Nucleus accumbens (tissue), 56 donors: ENCODE data around the gene FAM222B.
"Not testable (repeated sequence)": the region's sequence is repeated elsewhere in the genome, so short reads cannot be mapped to it uniquely, and the experiment has no call there.

ENCODE experiments used
- DNase-seq, 56 donors: peaks; one replicate each; lab custom pipeline; 2025; lab: John Stamatoyannopoulos, UW

The FAM222B gene

GRCh38 chr17:28873839-28874238 is 31.2 kb upstream of the FAM222B start:
- no peak for DNase-seq

DNA sequence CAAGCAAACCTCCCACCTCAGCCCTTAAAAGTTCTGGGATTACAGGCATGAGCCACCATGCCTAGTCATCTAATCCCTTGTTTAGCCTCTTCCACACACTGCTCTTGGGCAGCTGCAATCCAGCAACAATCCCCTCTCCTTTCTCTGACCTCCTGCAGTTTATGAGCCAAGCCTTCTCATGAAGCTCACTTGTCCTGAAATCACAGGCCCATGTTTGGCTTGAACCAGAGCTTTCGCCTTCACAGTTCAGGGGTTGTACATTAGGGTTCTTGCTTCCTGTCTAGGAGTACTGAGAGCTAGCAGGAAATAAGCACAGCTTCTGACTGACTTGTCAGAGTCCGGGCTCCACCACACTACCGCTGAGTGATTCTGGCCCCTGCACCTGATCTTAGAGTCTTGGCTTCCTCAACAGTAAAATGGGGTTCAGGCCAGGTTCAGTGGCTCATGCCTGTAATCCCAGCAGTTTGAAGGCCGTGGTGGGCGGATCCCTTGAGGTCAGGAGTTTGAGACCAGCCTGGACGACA is 28.5 kb upstream of the FAM222B start:
- no peak for DNase-seq

GRCh38 chr17:28867276-28867675 is 24.7 kb upstream of the FAM222B start:
- DNase-seq: no peak

GRCh38 chr17:28865946-28866752 is 23.6 kb upstream of the FAM222B start:
- no peak for DNase-seq

- no peak for DNase-seq
Observed at GRCh38 chr17:28864991-28865849, 22.6 kb upstream of the FAM222B start.

- no peak for DNase-seq
Observed at GRCh38 chr17:28863953-28864352, 21.4 kb upstream of the FAM222B start.

DNA sequence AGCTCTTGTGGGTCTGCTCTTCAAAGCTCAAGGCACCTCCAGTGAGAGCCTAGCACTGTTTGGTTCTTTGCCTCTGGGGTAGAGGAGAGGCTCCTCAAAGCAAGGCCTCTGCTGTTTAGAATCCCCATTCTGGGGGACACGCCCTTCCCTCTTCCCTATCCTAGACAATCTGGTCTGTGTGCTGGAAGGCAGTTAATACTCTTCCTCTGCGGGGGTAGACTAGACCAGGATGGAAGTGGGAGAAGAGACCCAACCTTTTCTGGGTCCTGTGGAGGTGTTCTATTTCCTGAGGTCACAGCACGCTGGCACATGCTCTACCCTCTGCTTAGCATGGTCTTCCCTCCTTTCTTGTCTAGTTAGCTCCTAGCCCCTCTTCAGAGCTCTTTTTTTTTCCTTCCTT is 20.0 kb upstream of the FAM222B start:
- DNase-seq: no peak

DNA sequence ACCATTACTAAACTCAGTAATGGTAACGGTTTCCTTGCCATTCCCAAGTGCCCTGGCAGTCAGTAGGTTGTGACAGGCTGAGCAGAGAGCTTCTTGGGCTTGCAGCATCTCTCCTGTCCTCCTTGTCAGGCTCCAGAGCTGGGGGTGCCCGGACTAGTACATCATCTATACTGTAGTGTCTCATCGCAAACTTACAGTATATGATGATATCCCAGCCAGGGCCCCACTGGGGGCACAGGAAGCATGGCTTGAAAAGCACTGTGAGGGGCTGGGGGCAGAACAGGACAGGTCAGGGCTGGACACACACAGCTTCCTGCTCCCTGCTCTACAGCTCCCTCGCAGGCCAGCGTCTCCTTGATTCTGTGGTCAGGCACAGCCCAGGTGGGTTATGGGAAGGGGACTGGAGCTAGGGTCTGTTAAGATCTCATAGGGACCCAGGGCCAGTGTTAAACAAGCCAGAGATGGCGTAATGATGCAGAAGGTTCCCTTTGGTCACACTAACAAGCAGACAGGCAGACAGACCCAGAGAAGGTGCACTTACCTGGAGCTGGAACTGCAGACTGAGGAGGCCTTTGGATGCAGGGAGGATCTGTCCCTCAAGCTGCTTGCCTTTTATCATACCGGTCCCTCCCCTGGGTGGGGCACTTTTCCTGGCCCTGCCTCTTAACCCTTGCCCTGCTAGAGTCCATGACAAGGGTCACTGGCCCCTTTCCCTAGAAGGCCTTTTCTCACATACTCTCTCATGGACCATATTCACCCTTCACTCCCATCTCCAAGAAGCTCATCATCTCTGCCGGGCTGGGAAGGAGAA is 19.0 kb upstream of the FAM222B start:
- no peak for DNase-seq

DNA sequence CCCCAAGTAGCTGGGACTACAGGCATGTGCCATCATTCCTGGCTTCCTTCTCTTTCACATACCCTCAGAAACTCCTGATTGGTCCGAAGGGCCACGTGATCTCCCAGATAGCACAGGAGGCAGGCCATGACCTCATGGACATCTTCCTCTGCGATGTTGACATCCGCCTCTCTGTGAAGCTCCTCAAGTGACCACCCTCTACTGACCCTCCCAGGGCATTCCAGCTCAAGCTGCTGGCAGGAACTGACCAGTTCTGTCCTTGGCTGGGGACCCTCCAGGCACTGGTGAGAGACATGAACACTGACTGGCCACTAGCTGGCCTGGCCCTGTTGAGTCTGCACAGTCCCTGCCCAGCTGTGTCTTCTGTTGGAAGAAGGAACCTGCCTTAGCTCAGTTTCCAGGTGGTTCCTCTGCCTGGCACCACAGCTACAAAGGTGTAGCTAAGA is 17.8 kb upstream of the FAM222B start:
- no peak for DNase-seq

GRCh38 chr17:28858801-28859355 is 16.3 kb upstream of the FAM222B start:
- no peak for DNase-seq

- no peak for DNase-seq
Observed at GRCh38 chr17:28857905-28858800, 15.6 kb upstream of the FAM222B start.

DNA sequence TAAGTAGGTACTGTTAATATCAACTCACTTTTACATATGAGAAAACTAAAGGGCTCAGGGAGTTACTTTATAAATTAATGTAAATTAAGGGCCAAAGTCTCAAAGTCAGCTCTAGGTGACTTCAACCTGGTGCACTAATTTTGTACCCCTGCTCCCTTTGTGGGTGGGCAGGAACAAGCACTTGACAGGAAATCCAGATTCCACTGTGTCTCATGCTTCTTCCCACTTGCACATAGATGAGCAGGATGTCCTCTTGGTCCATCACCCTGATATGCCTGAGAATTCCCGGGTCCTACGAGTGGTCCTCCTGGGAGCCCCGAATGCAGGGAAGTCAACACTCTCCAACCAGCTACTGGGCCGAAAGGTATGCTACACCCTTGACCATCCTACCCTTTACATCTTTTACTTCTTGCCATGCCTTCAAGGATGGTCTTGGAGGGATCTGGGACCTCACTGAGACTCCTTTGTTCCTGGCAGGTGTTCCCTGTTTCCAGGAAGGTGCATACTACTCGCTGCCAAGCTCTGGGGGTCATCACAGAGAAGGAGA is 13.5 kb upstream of the FAM222B start:
- no peak for DNase-seq

DNA sequence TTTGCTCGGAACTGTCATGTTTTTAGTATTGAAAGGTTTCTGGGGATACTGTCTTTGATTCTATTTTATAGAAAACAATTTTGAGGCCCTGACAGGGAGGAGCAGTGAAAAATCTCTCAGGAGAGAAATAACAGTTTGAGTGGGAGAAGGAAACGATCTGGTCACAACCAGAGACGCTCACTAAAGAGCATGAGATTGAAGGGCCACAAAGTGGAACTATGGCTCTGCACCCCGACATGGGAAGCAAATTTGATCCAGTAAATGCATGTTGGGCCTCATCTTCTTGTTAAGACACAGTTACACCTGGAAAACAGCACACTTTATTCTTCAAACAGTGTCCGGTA is 12.7 kb upstream of the FAM222B start:
- DNase-seq: no peak

DNA sequence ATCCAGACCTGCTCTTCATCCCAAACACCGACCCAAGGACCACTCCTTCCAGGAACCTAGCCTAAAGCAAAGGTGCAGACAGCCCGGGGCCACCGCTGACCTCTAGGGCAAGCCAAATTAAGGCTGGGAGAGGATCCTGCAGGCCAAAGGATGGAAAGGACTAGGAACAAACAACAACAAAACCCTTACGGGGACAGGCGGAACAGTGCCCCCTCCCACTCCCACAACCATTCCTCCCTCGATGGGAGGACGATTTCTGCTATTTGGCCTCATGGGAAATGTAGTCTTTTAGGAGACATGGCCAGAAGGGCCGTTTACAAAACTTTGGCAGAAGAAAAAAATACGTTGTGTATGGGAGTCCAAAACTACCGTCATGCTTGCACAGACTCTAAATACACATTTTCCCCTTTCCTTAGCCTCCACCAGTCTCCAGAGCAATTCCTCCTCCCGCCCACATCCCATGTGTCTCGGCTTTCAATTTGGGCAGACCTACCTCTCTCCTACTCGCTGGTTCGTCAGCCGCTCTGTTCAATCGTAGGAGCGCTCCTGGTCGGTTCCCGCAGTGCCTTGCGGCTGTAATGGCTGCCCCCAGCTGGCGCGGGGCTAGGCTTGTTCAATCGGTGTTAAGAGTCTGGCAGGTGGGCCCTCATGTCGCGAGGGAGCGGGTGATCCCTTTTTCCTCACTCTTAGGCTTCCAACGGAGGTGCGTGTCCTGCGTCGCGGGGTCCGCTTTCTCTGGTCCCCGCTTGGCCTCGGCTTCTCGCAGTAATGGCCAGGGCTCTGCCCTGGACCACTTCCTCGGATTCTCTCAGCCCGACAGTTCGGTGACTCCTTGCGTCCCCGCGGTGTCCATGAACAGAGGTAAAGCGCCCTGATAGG is 12.1 kb upstream of the FAM222B start, which contains the start of gene ERAL1:
TSS of gene ERAL1 (plus strand) at position 560 of the 879 bp plus-strand sequence. CDS start at position 579, 19 bp downstream.
- DNase-seq: peak; percentile 33 to 94 (median 78)

DNA sequence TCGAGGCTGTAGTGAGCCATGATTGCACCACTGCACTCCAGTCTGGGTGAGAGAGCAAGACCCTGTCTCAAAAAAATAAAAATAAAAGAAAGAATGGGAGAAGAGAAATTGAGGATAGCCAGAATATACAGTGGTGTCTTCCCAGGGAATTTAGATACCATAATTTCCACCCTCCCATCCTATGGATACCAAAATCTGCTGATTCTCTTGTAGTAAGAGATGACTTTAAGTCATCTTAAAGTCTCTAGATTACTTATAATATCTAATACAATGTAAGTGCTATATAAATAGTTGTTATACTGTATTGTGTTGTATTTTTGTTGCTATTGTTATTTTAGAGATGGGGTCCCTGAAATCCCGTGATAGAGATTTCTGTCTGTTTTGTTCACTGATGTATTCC is 10.7 kb upstream of the FAM222B start:
- DNase-seq: no peak

DNA sequence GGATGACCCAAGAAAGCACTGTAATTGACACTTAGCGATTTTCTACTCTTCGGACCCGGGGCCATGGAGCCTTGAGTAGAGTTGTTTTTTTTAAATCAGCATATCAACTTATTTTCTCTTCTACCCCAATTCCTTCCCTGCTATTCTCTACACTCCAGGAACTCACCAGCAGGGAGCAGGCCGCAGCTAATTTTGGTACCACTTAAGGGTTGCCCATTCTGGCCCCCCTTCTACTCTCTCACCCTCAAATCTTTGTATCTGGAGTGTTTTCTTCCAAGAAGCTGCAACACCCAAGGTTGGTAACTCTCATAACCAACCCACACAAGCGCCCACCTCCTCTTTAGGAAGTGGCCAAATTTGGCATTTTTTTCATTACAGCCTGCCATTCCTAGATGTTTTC is 6.7 kb upstream of the FAM222B start:
- DNase-seq: no peak

- not testable (repeated sequence) for DNase-seq
Observed at GRCh38 chr17:28848667-28849066, 6.1 kb upstream of the FAM222B start.

DNA sequence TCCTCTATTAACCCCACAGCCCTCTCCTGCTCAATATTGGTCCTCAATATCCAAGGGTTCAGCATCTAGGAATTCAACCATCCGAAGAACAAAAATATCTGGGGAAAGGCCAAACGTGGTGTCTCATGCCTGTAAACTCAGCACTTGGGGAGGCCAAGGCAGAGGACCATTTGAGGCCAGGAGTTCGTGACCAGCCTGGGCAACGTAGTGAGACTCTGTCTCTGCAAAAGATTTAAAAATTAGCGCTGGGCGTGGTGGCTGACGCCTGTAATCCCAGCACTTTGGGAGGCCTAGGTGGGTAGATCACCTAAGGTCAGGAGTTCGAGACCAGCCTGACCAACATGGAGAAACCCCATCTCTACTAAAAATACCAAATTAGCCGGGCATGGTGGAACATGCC is 4.1 kb upstream of the FAM222B start:
- not testable (repeated sequence) for DNase-seq
